ENCODE results near the gene EGR1.

EGR1 gene

GRCh38 chr5:138465261-138466124, at the start of gene EGR1:
EGR1 (plus strand) TSS chr5:138465479; CDS start chr5:138465762, 283 bp downstream.
- peak; percentile 81 to 86 for DNase-seq

GRCh38 chr5:138418444-138418843, 46.8 kb upstream of the EGR1 start:
- no peak for DNase-seq

- no peak for DNase-seq
These were observed 40.2 kb upstream of the EGR1 start for GRCh38 chr5:138425079-138425478.

- no peak for DNase-seq
These were observed 29.3 kb upstream of the EGR1 start for GRCh38 chr5:138435943-138436342.

GRCh38 chr5:138438003-138438723, 27.1 kb upstream of the EGR1 start:
- no peak for DNase-seq

GRCh38 chr5:138438724-138439476, 26.4 kb upstream of the EGR1 start, which contains the start of gene REEP2:
REEP2 (plus strand) TSS chr5:138439057; CDS start chr5:138439209, 152 bp downstream.
- peak; percentile 23 to 60 for DNase-seq

GRCh38 chr5:138439477-138440158, 25.7 kb upstream of the EGR1 start:
- no peak for DNase-seq

- no peak for DNase-seq
These were observed 24.9 kb upstream of the EGR1 start for GRCh38 chr5:138440159-138441073.

GRCh38 chr5:138441221-138441620, 24.1 kb upstream of the EGR1 start:
- DNase-seq: no peak

- DNase-seq: no peak
These were observed 21.1 kb upstream of the EGR1 start for GRCh38 chr5:138444078-138444773.

- no peak for DNase-seq
These were observed 20.3 kb upstream of the EGR1 start for GRCh38 chr5:138444774-138445546.

GRCh38 chr5:138445547-138446271, 19.6 kb upstream of the EGR1 start:
- DNase-seq: no peak

- DNase-seq: no peak
These were observed 17.2 kb upstream of the EGR1 start for GRCh38 chr5:138448070-138448469.

GRCh38 chr5:138448481-138449398, 16.5 kb upstream of the EGR1 start:
- DNase-seq: no peak

- DNase-seq: peak; percentile 76 to 83
These were observed 15.6 kb upstream of the EGR1 start for GRCh38 chr5:138449501-138450239.

GRCh38 chr5:138450971-138451370, 14.3 kb upstream of the EGR1 start:
- DNase-seq: no peak

- DNase-seq: no peak
These were observed 12.6 kb upstream of the EGR1 start for GRCh38 chr5:138452720-138453119.
